SK-N-MC (cell line): ENCODE results near the gene GSG1L.

ENCODE experiments used
- DNase-seq: peaks from one replicate; pipeline ENCODE4 v3.0.0-alpha.2; 2011; ENCODE audit warnings: low read depth, low spot score
- H3K27ac ChIP-seq: fragments of 200-600 bp; sonication (generic); 2 replicates; pipeline ENCODE4 v1.5.1; 2016; ENCODE audit warnings: mixed run types
- H3K36me3 ChIP-seq: fragments of 200-600 bp; sonication (generic); 2 replicates; pipeline ENCODE4 v1.6.1; 2017; ENCODE audit warnings: antibody characterized with exemption, low read length, mixed read lengths; ENCODE audit not compliant: insufficient read depth
- H3K4me3 ChIP-seq: fragments of 200-600 bp; sonication (generic); 2 replicates; pipeline ENCODE4 v1.5.1; 2016
- H3K9ac ChIP-seq: fragments of 200-600 bp; sonication (generic); 2 replicates; pipeline ENCODE4 v1.8.0; 2017; ENCODE audit warnings: mixed run types, mixed read lengths; ENCODE audit not compliant: insufficient read length
- H3K9me3 ChIP-seq: fragments of 200-600 bp; sonication (generic); 2 replicates; pipeline ENCODE4 v1.6.1; 2017; ENCODE audit warnings: low read depth, mild to moderate bottlenecking, antibody characterized with exemption, low read length, moderate library complexity, mixed read lengths
- EZH2 ChIP-seq: fragments of 200-600 bp; sonication (generic); IDR thresholded peaks from one replicate; pipeline ENCODE4 v1.6.1; 2017; ENCODE audit warnings: antibody characterized with exemption
- FOXP2 ChIP-seq: optimal IDR thresholded peaks from 2 replicates; pipeline ENCODE3; 2011; ENCODE audit warnings: mild to moderate bottlenecking, moderate library complexity; ENCODE audit not compliant: insufficient read depth; ENCODE audit errors: extremely low read length, control extremely low read depth
- POLR2AphosphoS5 ChIP-seq: IDR thresholded peaks from 2 replicates; pipeline ENCODE4 v1.6.1; 2012; ENCODE audit warnings: mild to moderate bottlenecking, low read depth, low read length, borderline replicate concordance

The GSG1L gene

GRCh38 chr16:27767971-27768591 is 295.4 kb downstream of the GSG1L start:
- Histone ChIP-seq H3K36me3 (peaks cover 13% of the 10 kb centered on the region; the same call in 1 of the 2 replicates), H3K9me3 (no peaks in the 10 kb centered on the region), H3K9ac (no peak overlapping the region), H3K27ac (no peak overlapping the region), H3K4me3 (no peak overlapping the region)
- TF ChIP-seq EZH2 (no peak), FOXP2 (no peak), POLR2AphosphoS5 (no peak)
- no peak for DNase-seq

DNA sequence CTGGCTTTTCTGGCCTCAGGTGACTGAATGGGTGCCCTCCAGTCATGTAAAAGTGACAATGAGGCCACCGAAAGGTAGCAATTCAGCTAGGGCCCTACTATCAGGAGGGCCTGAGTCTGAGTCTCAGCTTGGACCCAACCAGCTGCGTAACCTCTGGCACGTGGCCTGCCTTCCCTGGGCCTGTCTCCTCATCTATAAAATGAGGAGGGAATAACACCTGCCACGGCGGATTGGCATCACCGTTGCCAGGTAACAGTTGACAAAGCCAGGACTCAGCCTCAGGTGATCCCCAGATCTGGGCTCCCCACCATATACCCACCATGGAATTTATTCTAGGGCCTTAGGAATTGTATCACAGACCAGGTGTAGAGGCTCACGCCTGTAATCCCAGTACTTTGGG is 296.4 kb downstream of the GSG1L start:
- Histone ChIP-seq H3K9me3 (no peaks in the 10 kb centered on the region), H3K9ac (no peak overlapping the region), H3K4me3 (no peak overlapping the region), H3K36me3 (peaks cover 13% of the 10 kb centered on the region; the same call in 1 of the 2 replicates), H3K27ac (no peak overlapping the region)
- TF ChIP-seq FOXP2 (no peak), EZH2 (no peak), POLR2AphosphoS5 (no peak)
- DNase-seq: no peak

GRCh38 chr16:27766236-27766925 is 297.1 kb downstream of the GSG1L start:
- H3K27ac ChIP-seq: no peak overlapping the region
- H3K4me3 ChIP-seq: no peak overlapping the region
- DNase-seq: no peak
- TF ChIP-seq EZH2: no peak
- TF ChIP-seq POLR2AphosphoS5: no peak
- TF ChIP-seq FOXP2: no peak
- no peak overlapping the region for H3K9ac ChIP-seq
- H3K36me3 ChIP-seq: peaks cover 13% of the 10 kb centered on the region; the same call in 1 of the 2 replicates
- H3K9me3 ChIP-seq: no peaks in the 10 kb centered on the region

- Histone ChIP-seq H3K36me3 (peaks cover 13% of the 10 kb centered on the region; the same call in 1 of the 2 replicates), H3K9me3 (no peaks in the 10 kb centered on the region), H3K27ac (no peak overlapping the region), H3K4me3 (no peak overlapping the region), H3K9ac (no peak overlapping the region)
- no peak for DNase-seq
- no peak for TF ChIP-seq POLR2AphosphoS5
- no peak for TF ChIP-seq FOXP2
- no peak for TF ChIP-seq EZH2
These were observed 298.4 kb downstream of the GSG1L start for GRCh38 chr16:27764869-27765675.

DNA sequence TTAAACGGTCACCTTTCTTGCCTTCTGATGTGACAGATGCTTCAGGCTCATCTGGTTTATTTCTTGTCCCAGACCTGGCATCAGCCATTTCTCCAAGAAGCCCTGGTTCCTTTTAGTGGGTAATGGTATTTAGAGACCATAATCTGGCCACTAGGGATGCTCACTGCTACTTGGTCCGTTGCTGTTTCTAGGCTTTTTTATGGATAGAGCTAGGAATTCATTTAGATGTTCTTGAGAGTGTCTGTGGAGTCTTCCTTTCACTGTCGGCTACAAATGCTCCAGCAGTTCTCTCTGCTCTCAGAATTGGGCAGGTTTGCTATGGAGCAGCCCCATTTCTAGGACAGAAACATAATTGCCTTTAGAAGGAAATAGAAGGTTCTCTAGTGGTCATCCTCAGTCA is 299.1 kb downstream of the GSG1L start:
- Histone ChIP-seq H3K4me3 (no peak overlapping the region), H3K36me3 (peaks cover 13% of the 10 kb centered on the region; the same call in 1 of the 2 replicates), H3K9ac (no peak overlapping the region), H3K9me3 (no peaks in the 10 kb centered on the region), H3K27ac (no peak overlapping the region)
- DNase-seq: no peak
- no peak for TF ChIP-seq FOXP2

DNA sequence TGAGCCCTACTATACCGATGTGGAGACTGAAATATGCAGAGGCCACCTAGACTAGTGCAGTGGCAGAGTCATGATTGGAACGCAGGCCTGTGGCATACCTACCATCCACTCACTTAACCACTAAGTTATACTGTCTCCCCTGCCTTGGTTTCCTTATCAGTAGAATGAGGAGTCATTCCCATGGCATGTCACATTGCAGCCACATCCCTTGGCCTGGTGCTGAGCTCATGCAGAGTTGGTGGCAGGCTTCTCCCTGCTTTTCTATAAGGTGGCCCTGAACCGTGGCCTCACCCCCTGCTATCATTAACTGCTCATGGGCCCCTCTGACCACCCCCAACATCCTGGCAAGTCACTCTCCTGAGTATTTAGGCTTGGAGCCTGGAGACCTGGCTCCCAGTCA is 301.1 kb downstream of the GSG1L start:
- DNase-seq: no peak
- Histone ChIP-seq H3K36me3 (peaks cover 13% of the 10 kb centered on the region; the same call in 1 of the 2 replicates), H3K4me3 (no peak overlapping the region)

DNA sequence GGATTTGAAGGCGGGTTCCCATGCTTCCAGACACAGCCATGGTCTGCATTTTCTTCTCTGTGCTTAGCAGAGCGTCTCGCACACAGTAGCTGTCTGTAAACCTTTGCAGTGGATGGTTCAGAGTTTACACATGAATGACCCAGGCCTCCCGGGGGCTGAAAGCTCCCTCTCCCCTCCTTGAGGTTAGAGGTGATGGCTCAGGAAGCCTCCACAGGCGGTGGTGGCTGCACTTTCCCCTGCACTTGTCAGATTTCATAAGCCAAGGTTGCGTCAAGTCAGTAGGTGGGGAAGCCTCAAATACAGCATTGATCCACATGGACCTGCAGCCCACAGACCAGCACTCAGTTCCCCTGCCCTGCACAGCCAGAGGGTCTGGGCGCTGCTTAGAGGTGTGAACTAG is 301.7 kb downstream of the GSG1L start:
- no peak for DNase-seq
- TF ChIP-seq FOXP2: no peak
- TF ChIP-seq EZH2: no peak
- TF ChIP-seq POLR2AphosphoS5: no peak
- Histone ChIP-seq H3K27ac (no peak overlapping the region), H3K4me3 (no peak overlapping the region), H3K36me3 (peaks cover 13% of the 10 kb centered on the region; the same call in 1 of the 2 replicates), H3K9me3 (no peaks in the 10 kb centered on the region), H3K9ac (no peak overlapping the region)

More for the DNA sequence above, 301.1 kb downstream of the GSG1L start:
- TF ChIP-seq EZH2 (no peak), FOXP2 (no peak), POLR2AphosphoS5 (no peak)
- H3K9me3 ChIP-seq: no peaks in the 10 kb centered on the region
- H3K9ac ChIP-seq: no peak overlapping the region
- no peak overlapping the region for H3K27ac ChIP-seq

GRCh38 chr16:27760789-27761176 is 302.7 kb downstream of the GSG1L start:
- no peak for DNase-seq
- H3K9me3 ChIP-seq: no peaks in the 10 kb centered on the region
- no peak overlapping the region for H3K4me3 ChIP-seq
- TF ChIP-seq EZH2 (no peak), POLR2AphosphoS5 (no peak), FOXP2 (no peak)
- H3K9ac ChIP-seq: no peak overlapping the region
- no peak overlapping the region for H3K27ac ChIP-seq
- peaks cover 13% of the 10 kb centered on the region; the same call in 1 of the 2 replicates for H3K36me3 ChIP-seq
